IgD-negative memory B cell (primary cell): ENCODE results near the gene MPDU1. TPM values are rescaled to one million over a fixed set of nuclear protein-coding genes. Genes with fewer than 3 reads are reported as not detected.
A peak's percentile ranks its signal among the peaks of the same experiment; 100 is the strongest.

Experiments
- H3K27ac Mint-ChIP-seq, 3 donors: one replicate each; pipeline ENCODE4 v1.8.0; 2020 to 2022; ENCODE audit warnings: mild to moderate bottlenecking in 3 of 3, mixed read lengths in 3 of 3, moderate library complexity in 1 of 3
- H3K27me3 Mint-ChIP-seq: one replicate; pipeline ENCODE4 v1.8.0; 2021; ENCODE audit warnings: mixed read lengths
- H3K36me3 Mint-ChIP-seq: one replicate; pipeline ENCODE4 v1.8.0; 2020; ENCODE audit warnings: mild to moderate bottlenecking, mixed read lengths
- H3K4me1 Mint-ChIP-seq, 3 donors: one replicate each; pipeline ENCODE4 v1.8.0; 2020 to 2022; ENCODE audit warnings: mixed read lengths in 3 of 3, mild to moderate bottlenecking in 1 of 3
- H3K4me3 Mint-ChIP-seq, 4 donors: one replicate each; pipeline ENCODE4 v1.8.0; 2020 to 2022; ENCODE audit warnings: mild to moderate bottlenecking in 4 of 4, mixed read lengths in 4 of 4, moderate library complexity in 3 of 4
- H3K9me3 Mint-ChIP-seq, 3 donors: one replicate each; pipeline ENCODE4 v1.8.0; 2020 to 2021; ENCODE audit warnings: mixed read lengths in 3 of 3, mild to moderate bottlenecking in 1 of 3
- polyA plus RNA-seq: library from polyadenylated mRNA; unstranded; fragments of 300-500 nt; fragmentation: Illumina TruSeq; gene quantifications from one replicate; pipeline ENCODE4 v1.2.3, GENCODE V29; 2021

The MPDU1 gene
- polyA plus RNA-seq = 37.9 TPM

- H3K4me3 Mint-ChIP-seq = peak within 1 kb of the TSS; percentile 97 to 100 (median 100)
- peaks cover 3% of the 10 kb centered on the region for H3K36me3 Mint-ChIP-seq
- H3K4me1 Mint-ChIP-seq = peaks cover 16 to 38% (median 34%) of the 10 kb centered on the region in 3 donors
- H3K27ac Mint-ChIP-seq = peak within 1 kb of the TSS; percentile 97 to 100 (median 99)
- no peaks in the 10 kb centered on the region for H3K27me3 Mint-ChIP-seq
- H3K9me3 Mint-ChIP-seq = no peaks in the 10 kb centered on the region
Measured at GRCh38 chr17:7583253-7584109, at the start of gene MPDU1. Gene MPDU1 (plus strand): TSS chr17:7583852. CDS start chr17:7583863, 11 bp downstream.

GRCh38 chr17:7538050-7538449 lies 45.6 kb upstream of the MPDU1 start:
- Mint-ChIP-seq H3K36me3 (no peaks in the 10 kb centered on the region), H3K27ac (no peak overlapping the region), H3K4me1 (no peaks in the 10 kb centered on the region), H3K27me3 (peaks cover 4% of the 10 kb centered on the region), H3K9me3 (no peaks in the 10 kb centered on the region), H3K4me3 (no peak overlapping the region)

GRCh38 chr17:7538891-7539545 lies 44.6 kb upstream of the MPDU1 start:
- peaks cover 0 to 5% (median 0%) of the 10 kb centered on the region in 3 donors for H3K4me1 Mint-ChIP-seq
- peaks cover 4% of the 10 kb centered on the region for H3K27me3 Mint-ChIP-seq
- H3K4me3 Mint-ChIP-seq = no peak overlapping the region
- no peaks in the 10 kb centered on the region for H3K36me3 Mint-ChIP-seq
- H3K27ac Mint-ChIP-seq = no peak overlapping the region
- H3K9me3 Mint-ChIP-seq = no peaks in the 10 kb centered on the region

- Mint-ChIP-seq H3K36me3 (no peaks in the 10 kb centered on the region), H3K27ac (no peak overlapping the region), H3K27me3 (no peaks in the 10 kb centered on the region), H3K9me3 (no peaks in the 10 kb centered on the region), H3K4me1 (peaks cover 0 to 5% (median 0%) of the 10 kb centered on the region in 3 donors), H3K4me3 (no peak overlapping the region)
Measured at GRCh38 chr17:7541074-7541621, 42.5 kb upstream of the MPDU1 start.

GRCh38 chr17:7544911-7545310 lies 38.7 kb upstream of the MPDU1 start:
- no peaks in the 10 kb centered on the region for H3K27me3 Mint-ChIP-seq
- no peaks in the 10 kb centered on the region for H3K9me3 Mint-ChIP-seq
- H3K36me3 Mint-ChIP-seq = no peaks in the 10 kb centered on the region
- H3K4me3 Mint-ChIP-seq = no peak overlapping the region
- H3K4me1 Mint-ChIP-seq = peaks cover 5 to 13% (median 12%) of the 10 kb centered on the region in 3 donors
- no peak overlapping the region for H3K27ac Mint-ChIP-seq

GRCh38 chr17:7548585-7549400 lies 34.9 kb upstream of the MPDU1 start, which contains the start of gene TNFSF12:
Gene TNFSF12 (plus strand): TSS chr17:7549058. CDS start chr17:7549154, 96 bp downstream.
- no peaks in the 10 kb centered on the region for H3K9me3 Mint-ChIP-seq
- H3K27me3 Mint-ChIP-seq = no peaks in the 10 kb centered on the region
- peaks cover 13 to 36% (median 28%) of the 10 kb centered on the region in 3 donors for H3K4me1 Mint-ChIP-seq
- peak within 1 kb of the TSS; percentile 54 to 88 (median 86) for H3K27ac Mint-ChIP-seq
- H3K36me3 Mint-ChIP-seq = peaks cover 2% of the 10 kb centered on the region
- H3K4me3 Mint-ChIP-seq = peak within 1 kb of the TSS; percentile 81 to 93 (median 88)

- H3K9me3 Mint-ChIP-seq = no peaks in the 10 kb centered on the region
- peak overlapping the region; percentile 36 to 85 (median 84) for H3K4me3 Mint-ChIP-seq
- peak overlapping the region in 2 of 3 donors; percentile 8 to 85 for H3K27ac Mint-ChIP-seq
- peaks cover 5% of the 10 kb centered on the region for H3K36me3 Mint-ChIP-seq
- H3K27me3 Mint-ChIP-seq = no peaks in the 10 kb centered on the region
- peaks cover 13 to 39% (median 31%) of the 10 kb centered on the region in 3 donors for H3K4me1 Mint-ChIP-seq
Measured at GRCh38 chr17:7549401-7550055, 34.1 kb upstream of the MPDU1 start.

GRCh38 chr17:7550344-7550743 lies 33.3 kb upstream of the MPDU1 start:
- peaks cover 13 to 41% (median 34%) of the 10 kb centered on the region in 3 donors for H3K4me1 Mint-ChIP-seq
- H3K27ac Mint-ChIP-seq = peak overlapping the region in 2 of 3 donors; percentile 8 to 85
- no peaks in the 10 kb centered on the region for H3K9me3 Mint-ChIP-seq
- H3K4me3 Mint-ChIP-seq = peak overlapping the region in 1 of 4 donors; percentile 36
- no peaks in the 10 kb centered on the region for H3K27me3 Mint-ChIP-seq
- peaks cover 5% of the 10 kb centered on the region for H3K36me3 Mint-ChIP-seq

- Mint-ChIP-seq H3K27ac (peak overlapping the region; percentile 78 to 96 (median 95)), H3K27me3 (no peaks in the 10 kb centered on the region), H3K4me1 (peaks cover 13 to 44% (median 38%) of the 10 kb centered on the region in 3 donors), H3K36me3 (peaks cover 6% of the 10 kb centered on the region), H3K9me3 (no peaks in the 10 kb centered on the region), H3K4me3 (peak overlapping the region in 3 of 4 donors; percentile 54 to 65 (median 55))
Measured at GRCh38 chr17:7551396-7551795, 32.3 kb upstream of the MPDU1 start.

- Mint-ChIP-seq H3K27ac (peak overlapping the region; percentile 60 to 95 (median 67)), H3K9me3 (no peaks in the 10 kb centered on the region), H3K4me1 (peaks cover 13 to 46% (median 38%) of the 10 kb centered on the region in 3 donors), H3K4me3 (peak overlapping the region; percentile 43 to 70 (median 50)), H3K36me3 (peaks cover 10% of the 10 kb centered on the region), H3K27me3 (no peaks in the 10 kb centered on the region)
Measured at GRCh38 chr17:7552621-7553051, 31.0 kb upstream of the MPDU1 start.

GRCh38 chr17:7553356-7553755 lies 30.3 kb upstream of the MPDU1 start:
- Mint-ChIP-seq H3K27me3 (no peaks in the 10 kb centered on the region), H3K9me3 (no peaks in the 10 kb centered on the region), H3K36me3 (peaks cover 10% of the 10 kb centered on the region), H3K27ac (peak overlapping the region; percentile 24 to 95 (median 67)), H3K4me3 (peak overlapping the region in 3 of 4 donors; percentile 36 to 70 (median 53)), H3K4me1 (peaks cover 18 to 48% (median 36%) of the 10 kb centered on the region in 3 donors)

GRCh38 chr17:7555320-7555948 lies 28.2 kb upstream of the MPDU1 start:
- Mint-ChIP-seq H3K9me3 (no peaks in the 10 kb centered on the region), H3K27me3 (no peaks in the 10 kb centered on the region), H3K27ac (peak overlapping the region in 2 of 3 donors; percentile 38 to 87), H3K4me1 (peaks cover 29 to 51% (median 40%) of the 10 kb centered on the region in 3 donors), H3K36me3 (peaks cover 10% of the 10 kb centered on the region), H3K4me3 (peak overlapping the region in 2 of 4 donors; percentile 34 to 45)

- no peaks in the 10 kb centered on the region for H3K9me3 Mint-ChIP-seq
- H3K4me3 Mint-ChIP-seq = peak overlapping the region; percentile 21 to 55 (median 43)
- no peaks in the 10 kb centered on the region for H3K27me3 Mint-ChIP-seq
- peak overlapping the region in 2 of 3 donors; percentile 1 to 87 for H3K27ac Mint-ChIP-seq
- H3K36me3 Mint-ChIP-seq = peaks cover 8% of the 10 kb centered on the region
- H3K4me1 Mint-ChIP-seq = peaks cover 31 to 52% (median 43%) of the 10 kb centered on the region in 3 donors
Measured at GRCh38 chr17:7556627-7557026, 27.0 kb upstream of the MPDU1 start.
